ENCODE measurements around the gene EHMT1. TPM values are rescaled to one million over a fixed set of nuclear protein-coding genes. Genes with fewer than 3 reads are reported as not detected.

EHMT1 gene
- total RNA-seq, 1 experiment from 2014 or later, result 112 TPM

DNA sequence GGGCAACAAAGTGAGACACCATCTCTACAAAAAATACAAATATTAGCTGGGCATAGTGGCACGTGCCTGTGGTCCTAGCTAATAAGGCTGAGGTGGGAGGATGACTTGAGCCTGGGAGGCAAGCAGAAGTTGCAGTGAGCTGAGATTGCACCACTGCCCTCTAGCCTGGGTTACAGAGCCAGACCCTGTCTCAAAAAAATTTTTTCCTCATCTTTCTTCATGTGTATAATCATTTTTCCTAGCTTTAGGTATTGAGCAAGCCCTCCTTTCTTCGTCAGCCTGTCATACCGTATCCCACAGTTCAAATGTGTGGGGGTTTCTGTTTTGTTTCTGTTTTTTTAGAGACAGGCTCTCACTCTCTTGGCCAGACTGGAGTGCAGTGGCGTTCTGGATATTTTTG lies 41.3 kb downstream of the EHMT1 start:
- Mint-ChIP-seq H3K36me3 (ENCODE audit: insufficient read depth in 1 of 3, low read depth in 3 of 3) (peaks cover 0 to 8% (median 3%) of the 10 kb centered on the region in 3 experiments; a peak in 2 of 7 replicates), H3K4me1 (peaks cover 31 to 38% of the 10 kb centered on the region in 2 experiments), H3K27ac (peak overlapping the region in 2 of 3 experiments; percentile 34 to 62; a peak in 3 of 7 replicates), H3K4me3 (no peak overlapping the region), H3K9me3 (no peaks in the 10 kb centered on the region), H3K27me3 (ENCODE audit: low read depth) (no peaks in the 10 kb centered on the region)
- Histone ChIP-seq H3K27ac (ENCODE audit: insufficient read length, low read depth, low read length) (no peak overlapping the region), H2BK15ac (ENCODE audit: low read depth, low read length) (no peak overlapping the region), H3K27me3 (ENCODE audit: insufficient read depth, low read length) (no peaks in the 10 kb centered on the region), H3K23me2 (ENCODE audit: insufficient read length, low read depth, low read length, poor library complexity, severe bottlenecking) (no peaks in the 10 kb centered on the region), H3K79me1 (ENCODE audit: insufficient read depth, low read depth, low read length, poor library complexity, severe bottlenecking) (no peaks in the 10 kb centered on the region), H3K9me3 (ENCODE audit: control insufficient read depth, low read depth, low read length) (no peaks in the 10 kb centered on the region), H4K91ac (ENCODE audit: insufficient read length, low read depth, low read length) (no peak overlapping the region), H4K8ac (replicated peaks; ENCODE audit: insufficient read length, low read depth, low read length) (no peak overlapping the region), H2BK120ac (ENCODE audit: low read depth, low read length, poor library complexity, severe bottlenecking) (no peak overlapping the region), H3T11ph (ENCODE audit: low read length) (no peak overlapping the region), H3K14ac (ENCODE audit: insufficient read depth, low read length) (no peak overlapping the region), H3K4ac (ENCODE audit: low read depth, low read length) (no peak overlapping the region), H3K9ac (ENCODE audit: extremely low read depth, insufficient read length, low read length) (no peak overlapping the region), H3K18ac (ENCODE audit: insufficient read length, low read depth, low read length) (no peak overlapping the region), H2BK20ac (ENCODE audit: low read depth, low read length, poor library complexity, severe bottlenecking) (no peak overlapping the region), H3K4me1 (ENCODE audit: insufficient read depth, low read length) (peaks cover 5% of the 10 kb centered on the region; the same call in 1 of the 2 replicates), H2BK5ac (ENCODE audit: insufficient read length, low read length) (no peak overlapping the region), H3K23ac (ENCODE audit: insufficient read length, low read depth, low read length) (no peak overlapping the region), H2AK5ac (ENCODE audit: insufficient read length, low read length) (no peak overlapping the region), H4K20me1 (ENCODE audit: control insufficient read depth, insufficient read depth, insufficient read length) (no peaks in the 10 kb centered on the region), H3K79me2 (ENCODE audit: insufficient read depth, low read length) (peaks cover 24% of the 10 kb centered on the region; the same call in 1 of the 2 replicates), H4K5ac (ENCODE audit: insufficient read length, low read depth, low read length) (no peak overlapping the region), H3K56ac (ENCODE audit: insufficient read length, low read depth, low read length) (no peak overlapping the region), H2BK12ac (ENCODE audit: insufficient read length, low read depth, low read length) (no peak overlapping the region), H2AFZ (ENCODE audit: low read length) (no peak overlapping the region), H3K4me2 (ENCODE audit: insufficient read depth, insufficient read length, low read length) (no peak overlapping the region)
- TF ChIP-seq, protein P1, sequence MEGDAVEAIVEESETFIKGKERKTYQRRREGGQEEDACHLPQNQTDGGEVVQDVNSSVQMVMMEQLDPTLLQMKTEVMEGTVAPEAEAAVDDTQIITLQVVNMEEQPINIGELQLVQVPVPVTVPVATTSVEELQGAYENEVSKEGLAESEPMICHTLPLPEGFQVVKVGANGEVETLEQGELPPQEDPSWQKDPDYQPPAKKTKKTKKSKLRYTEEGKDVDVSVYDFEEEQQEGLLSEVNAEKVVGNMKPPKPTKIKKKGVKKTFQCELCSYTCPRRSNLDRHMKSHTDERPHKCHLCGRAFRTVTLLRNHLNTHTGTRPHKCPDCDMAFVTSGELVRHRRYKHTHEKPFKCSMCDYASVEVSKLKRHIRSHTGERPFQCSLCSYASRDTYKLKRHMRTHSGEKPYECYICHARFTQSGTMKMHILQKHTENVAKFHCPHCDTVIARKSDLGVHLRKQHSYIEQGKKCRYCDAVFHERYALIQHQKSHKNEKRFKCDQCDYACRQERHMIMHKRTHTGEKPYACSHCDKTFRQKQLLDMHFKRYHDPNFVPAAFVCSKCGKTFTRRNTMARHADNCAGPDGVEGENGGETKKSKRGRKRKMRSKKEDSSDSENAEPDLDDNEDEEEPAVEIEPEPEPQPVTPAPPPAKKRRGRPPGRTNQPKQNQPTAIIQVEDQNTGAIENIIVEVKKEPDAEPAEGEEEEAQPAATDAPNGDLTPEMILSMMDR (conservative IDR thresholded peaks at IDR 0.05), result no peak
- no CpG with 5 or more reads among the region's 4 CpGs for WGBS (ENCODE audit: extremely low coverage, insufficient read length, low lambda C conversion rate)
- no peak for DNase-seq

Measured in H9 (cell line).